Neural crest cell (in vitro differentiated cells): ENCODE data around the gene BAG3. TPM values are rescaled to one million over a fixed set of nuclear protein-coding genes. Genes with fewer than 3 reads are reported as not detected.

ENCODE experiments used
- DNase-seq: peaks from one replicate; pipeline ENCODE4 v3.0.0; 2021; ENCODE audit warnings: low read depth, mixed read lengths, low spot score
- H3K27ac Mint-ChIP-seq: one replicate; pipeline ENCODE4 v1.8.0; 2021; ENCODE audit warnings: mild to moderate bottlenecking, mixed read lengths; ENCODE audit not compliant: unreplicated experiment
- H3K27me3 Mint-ChIP-seq: 2 replicates; pipeline ENCODE4 v1.8.0; 2021; ENCODE audit warnings: low read depth, mild to moderate bottlenecking, mixed read lengths
- H3K36me3 Mint-ChIP-seq: 2 replicates; pipeline ENCODE4 v1.8.0; 2021; ENCODE audit warnings: low read depth, mild to moderate bottlenecking, mixed read lengths
- H3K4me1 Mint-ChIP-seq: 2 replicates; pipeline ENCODE4 v1.8.0; 2021; ENCODE audit warnings: mixed read lengths
- H3K4me3 Mint-ChIP-seq: one replicate; pipeline ENCODE4 v1.8.0; 2021; ENCODE audit warnings: mild to moderate bottlenecking, mixed read lengths
- H3K9me3 Mint-ChIP-seq: 2 replicates; pipeline ENCODE4 v1.8.0; 2021; ENCODE audit warnings: mixed read lengths
- total RNA-seq: library from RNA; stranded (reverse); gene quantifications from 2 replicates; pipeline ENCODE4 v1.2.1, GENCODE V29; 2021
- TF ChIP-seq, protein P1 (sequence below): fragments of 200-600 bp; sonication (generic); conservative IDR thresholded peaks from 2 replicates; pipeline ENCODE4 v1.5.0; 2021; ENCODE audit warnings: antibody characterized with exemption, mild to moderate bottlenecking

The BAG3 gene
- total RNA-seq, 1 donor from 2014 or later: 22.3 TPM

DNA sequence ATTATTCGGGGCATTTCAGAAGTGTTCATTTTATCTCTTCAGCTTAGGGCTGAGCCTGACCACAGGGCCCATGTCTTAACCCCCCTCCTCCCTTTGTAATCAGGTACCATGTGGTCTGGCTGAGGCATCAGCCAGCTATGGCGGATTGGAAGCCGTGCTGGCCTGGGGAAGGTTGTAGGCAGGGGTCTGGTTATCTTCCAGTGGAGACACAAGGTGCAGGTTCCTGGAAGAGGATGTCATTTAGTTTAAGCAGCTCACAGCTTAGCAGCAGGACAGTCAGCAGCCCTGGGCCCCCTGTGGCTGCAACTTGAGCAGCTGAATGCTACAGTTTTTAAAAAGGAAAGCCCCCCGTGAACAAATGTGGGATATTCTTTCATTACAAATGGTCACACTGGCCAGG is 22.1 kb downstream of the BAG3 start:
- Mint-ChIP-seq H3K27me3 (no peaks in the 10 kb centered on the region), H3K36me3 (peaks cover 9% of the 10 kb centered on the region), H3K4me3 (no peak overlapping the region), H3K27ac (no peak overlapping the region), H3K9me3 (no peaks in the 10 kb centered on the region), H3K4me1 (peaks cover 13% of the 10 kb centered on the region)
- TF ChIP-seq, protein P1, sequence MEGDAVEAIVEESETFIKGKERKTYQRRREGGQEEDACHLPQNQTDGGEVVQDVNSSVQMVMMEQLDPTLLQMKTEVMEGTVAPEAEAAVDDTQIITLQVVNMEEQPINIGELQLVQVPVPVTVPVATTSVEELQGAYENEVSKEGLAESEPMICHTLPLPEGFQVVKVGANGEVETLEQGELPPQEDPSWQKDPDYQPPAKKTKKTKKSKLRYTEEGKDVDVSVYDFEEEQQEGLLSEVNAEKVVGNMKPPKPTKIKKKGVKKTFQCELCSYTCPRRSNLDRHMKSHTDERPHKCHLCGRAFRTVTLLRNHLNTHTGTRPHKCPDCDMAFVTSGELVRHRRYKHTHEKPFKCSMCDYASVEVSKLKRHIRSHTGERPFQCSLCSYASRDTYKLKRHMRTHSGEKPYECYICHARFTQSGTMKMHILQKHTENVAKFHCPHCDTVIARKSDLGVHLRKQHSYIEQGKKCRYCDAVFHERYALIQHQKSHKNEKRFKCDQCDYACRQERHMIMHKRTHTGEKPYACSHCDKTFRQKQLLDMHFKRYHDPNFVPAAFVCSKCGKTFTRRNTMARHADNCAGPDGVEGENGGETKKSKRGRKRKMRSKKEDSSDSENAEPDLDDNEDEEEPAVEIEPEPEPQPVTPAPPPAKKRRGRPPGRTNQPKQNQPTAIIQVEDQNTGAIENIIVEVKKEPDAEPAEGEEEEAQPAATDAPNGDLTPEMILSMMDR: no peak
- DNase-seq: no peak

DNA sequence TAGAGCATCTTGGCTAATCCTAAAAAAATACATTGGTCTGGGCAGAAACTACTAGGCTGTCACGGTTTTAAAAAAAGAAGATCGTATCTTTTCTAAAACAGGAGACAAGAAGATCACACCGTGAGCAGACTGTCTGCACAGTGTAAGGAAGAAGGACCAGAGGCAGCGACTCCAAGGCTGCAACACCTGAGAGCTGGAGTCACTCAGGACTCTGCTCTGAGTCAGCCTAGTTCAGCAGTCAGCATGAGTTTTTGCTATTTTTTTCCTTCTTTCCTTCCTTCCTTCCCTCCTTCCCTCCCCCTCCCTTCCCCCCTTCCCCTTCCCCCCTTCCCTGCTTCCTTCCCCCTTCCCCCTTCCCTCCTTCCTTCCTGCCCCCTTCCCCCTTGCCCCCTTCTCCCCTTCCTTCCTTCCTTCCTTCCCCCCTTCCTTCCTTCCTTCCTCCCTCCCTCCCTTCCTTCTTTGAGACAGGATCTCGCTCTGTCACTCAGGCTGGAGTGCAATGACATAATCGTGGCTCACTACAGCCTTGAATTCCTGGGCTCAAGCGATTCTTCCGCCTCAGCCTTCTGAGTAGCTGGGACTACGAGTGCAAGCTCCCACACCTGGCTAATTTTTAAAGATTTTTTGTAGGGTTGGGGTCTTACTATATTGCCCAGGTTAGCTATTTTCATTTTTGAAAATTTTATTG is 24.4 kb downstream of the BAG3 start:
- TF ChIP-seq, protein P1: no peak
- no peak overlapping the region for H3K4me3 Mint-ChIP-seq
- no peak overlapping the region for H3K27ac Mint-ChIP-seq
- H3K36me3 Mint-ChIP-seq: peaks cover 9% of the 10 kb centered on the region
- no peaks in the 10 kb centered on the region for H3K27me3 Mint-ChIP-seq
- DNase-seq: no peak
- peaks cover 10% of the 10 kb centered on the region for H3K4me1 Mint-ChIP-seq
- no peaks in the 10 kb centered on the region for H3K9me3 Mint-ChIP-seq

GRCh38 chr10:119677126-119677525 is 25.9 kb downstream of the BAG3 start:
- TF ChIP-seq, protein P1: no peak
- peaks cover 8% of the 10 kb centered on the region for H3K36me3 Mint-ChIP-seq
- no peaks in the 10 kb centered on the region for H3K9me3 Mint-ChIP-seq
- no peak overlapping the region for H3K4me3 Mint-ChIP-seq
- H3K4me1 Mint-ChIP-seq: peaks cover 10% of the 10 kb centered on the region
- H3K27ac Mint-ChIP-seq: no peak overlapping the region
- H3K27me3 Mint-ChIP-seq: no peaks in the 10 kb centered on the region
- DNase-seq: no peak

DNA sequence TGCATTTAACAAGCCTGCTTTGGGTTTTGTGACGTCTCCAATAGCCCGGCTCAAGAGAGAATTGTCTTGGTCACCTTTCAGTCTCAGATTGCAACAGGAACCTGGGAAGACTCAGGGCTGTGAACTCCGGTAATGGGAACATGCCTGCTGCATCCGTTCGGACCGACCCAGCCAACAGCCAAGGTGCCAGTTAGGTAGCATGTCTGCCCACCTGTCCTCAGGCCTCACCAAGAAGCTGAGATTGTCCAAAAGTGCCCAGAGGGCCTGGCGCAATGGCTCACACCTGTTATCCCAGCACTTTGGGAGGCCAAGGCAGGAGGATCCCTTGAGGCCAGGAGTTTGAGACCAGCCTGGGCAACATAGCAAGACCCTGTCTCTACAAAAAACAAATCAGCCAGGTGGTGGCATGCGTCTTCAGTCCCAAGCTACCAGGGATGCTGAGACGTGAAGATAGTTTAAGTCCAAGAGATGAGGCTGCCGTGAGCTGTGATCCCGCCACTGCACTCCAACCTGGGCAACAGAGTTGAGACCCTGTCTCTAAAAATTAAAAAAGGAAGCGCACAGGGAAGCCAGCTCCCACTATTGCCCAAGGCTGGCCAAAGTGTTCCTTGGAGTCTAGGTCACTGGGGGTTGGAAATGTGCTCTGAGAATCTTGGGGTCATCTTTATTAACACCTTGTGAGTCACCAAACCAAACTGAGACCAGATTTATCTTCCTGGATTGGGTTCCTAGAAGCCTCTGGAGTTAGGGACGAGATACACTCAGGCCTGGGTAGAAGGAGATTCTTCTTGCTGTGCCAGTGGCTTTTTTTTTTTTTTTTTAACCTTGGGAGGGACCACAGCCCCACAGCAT is 26.9 kb downstream of the BAG3 start:
- no peaks in the 10 kb centered on the region for H3K27me3 Mint-ChIP-seq
- H3K9me3 Mint-ChIP-seq: no peaks in the 10 kb centered on the region
- H3K4me1 Mint-ChIP-seq: peaks cover 5% of the 10 kb centered on the region
- H3K4me3 Mint-ChIP-seq: no peak overlapping the region
- peak overlapping the region; percentile 62 for H3K27ac Mint-ChIP-seq
- DNase-seq: no peak
- TF ChIP-seq, protein P1: no peak
- H3K36me3 Mint-ChIP-seq: peaks cover 4% of the 10 kb centered on the region

DNA sequence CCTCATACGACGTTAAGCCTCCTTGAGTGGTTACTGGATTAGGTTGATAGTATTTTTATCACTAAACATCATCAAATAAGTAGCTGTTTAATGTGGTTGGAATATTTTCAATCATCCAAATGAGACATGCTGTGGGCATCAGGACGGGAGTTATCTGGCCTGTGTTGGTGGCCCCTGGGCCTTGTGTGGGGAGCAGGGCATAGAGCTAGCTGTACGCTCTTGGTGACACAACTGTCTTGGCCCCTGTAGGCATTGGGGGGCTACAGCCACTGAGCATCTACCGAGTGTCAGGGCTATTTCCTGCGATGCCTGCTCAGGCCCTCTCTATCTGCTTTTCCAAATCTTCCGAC is 28.3 kb downstream of the BAG3 start:
- H3K4me1 Mint-ChIP-seq: peaks cover 4% of the 10 kb centered on the region
- peaks cover 3% of the 10 kb centered on the region for H3K36me3 Mint-ChIP-seq
- no peak overlapping the region for H3K4me3 Mint-ChIP-seq
- TF ChIP-seq, protein P1: no peak
- no peaks in the 10 kb centered on the region for H3K9me3 Mint-ChIP-seq
- no peaks in the 10 kb centered on the region for H3K27me3 Mint-ChIP-seq
- DNase-seq: no peak
- no peak overlapping the region for H3K27ac Mint-ChIP-seq
